K562 treated with DMSO at 1 percent for 4 hours (cell line): ENCODE data around the gene MRPS22. TPM values are rescaled to one million over a fixed set of nuclear protein-coding genes. Genes with fewer than 3 reads are reported as not detected.

Experiments used
- total RNA-seq: library from RNA; unstranded; fragments of 300-600 nt; gene quantifications from 2 replicates; pipeline ENCODE4 v1.2.3, GENCODE V29; 2022; ENCODE audit not compliant: insufficient read depth

The MRPS22 gene
- total RNA-seq: 48.4 and 50.1 TPM in 2 replicates

DNA sequence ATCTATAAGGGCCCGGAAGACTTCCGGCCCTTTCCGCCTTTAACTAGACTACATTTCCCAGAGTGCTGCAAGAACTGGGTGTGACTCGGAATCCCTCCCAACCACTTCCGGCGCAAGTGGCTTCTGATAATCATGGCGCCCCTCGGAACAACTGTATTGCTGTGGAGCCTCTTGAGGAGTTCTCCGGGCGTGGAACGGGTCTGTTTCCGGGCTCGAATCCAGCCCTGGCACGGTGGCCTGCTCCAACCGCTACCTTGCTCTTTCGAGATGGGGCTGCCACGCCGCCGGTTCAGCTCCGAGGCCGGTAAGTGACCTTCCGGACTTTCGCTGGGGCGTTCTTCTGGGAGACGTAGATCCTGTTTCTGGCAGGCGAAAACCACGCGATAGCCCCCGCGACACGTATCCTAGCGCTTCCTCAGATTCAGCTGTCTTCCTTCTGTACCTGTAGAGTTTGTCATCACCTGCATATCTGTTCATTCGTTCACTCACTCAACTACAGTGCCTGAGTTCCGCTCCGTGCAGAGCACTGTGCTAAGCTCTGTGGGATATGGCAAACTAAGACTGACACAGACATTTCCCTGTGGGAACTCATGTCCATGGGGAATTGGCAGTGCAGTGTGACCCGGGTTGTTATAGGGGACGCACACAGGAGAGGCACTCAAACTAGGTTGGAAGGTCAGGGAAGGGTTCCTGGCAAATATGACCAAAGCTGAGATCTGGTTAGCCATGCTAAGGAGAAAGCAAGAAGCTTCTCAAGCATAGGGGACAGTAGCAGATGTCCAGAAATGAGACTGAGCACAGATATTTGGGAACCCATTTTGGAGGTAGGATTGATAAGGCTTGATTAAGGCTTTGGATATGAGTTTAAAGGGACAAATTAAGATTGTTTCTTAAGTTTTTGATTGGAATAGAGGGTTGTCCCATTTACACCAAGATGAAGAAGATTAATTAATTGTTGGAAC is at the start of gene MRPS22:
MRPS22 (plus strand) TSS at position 126 of the 962 bp plus-strand sequence; CDS start at position 133, 7 bp downstream.

DNA sequence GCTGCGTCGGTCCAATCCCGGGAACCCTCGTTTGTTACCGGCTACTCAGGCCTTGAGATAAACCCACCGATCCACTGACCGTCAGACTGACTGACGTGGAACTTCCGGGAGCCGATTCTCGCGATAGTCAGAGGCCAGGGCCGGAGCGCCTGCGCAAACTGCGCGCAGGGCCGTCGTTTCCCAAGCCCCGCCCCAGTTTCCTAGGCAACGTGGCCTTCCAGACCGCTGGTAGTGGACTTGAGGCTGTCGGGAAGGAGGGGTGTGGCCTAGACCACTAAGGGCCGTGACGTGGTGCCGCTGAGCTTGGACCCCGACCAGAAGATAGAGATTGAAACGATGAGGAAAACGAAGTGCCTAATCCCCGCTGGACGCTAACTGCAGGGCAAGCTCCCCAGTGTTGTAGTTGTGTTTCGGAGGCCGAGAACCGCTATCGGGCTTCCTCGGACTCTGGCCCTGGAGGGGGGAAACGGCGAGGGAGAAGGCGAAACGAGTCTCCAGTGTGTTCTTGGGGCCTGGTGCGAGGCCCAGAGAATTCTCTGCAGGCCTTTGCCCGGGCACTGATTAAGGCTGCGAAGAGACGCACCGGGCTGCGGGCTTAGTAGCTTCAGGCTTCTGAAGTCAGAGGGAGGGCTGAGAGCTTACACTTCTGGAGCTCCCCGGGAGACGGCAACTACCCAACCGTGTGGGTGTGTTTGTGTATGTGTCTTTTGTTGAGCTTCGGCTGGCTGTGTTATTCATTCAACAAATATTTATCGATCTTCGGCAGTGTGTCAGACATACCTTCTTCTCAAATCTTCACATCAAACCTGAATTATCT is 45.9 kb downstream of the MRPS22 start, which contains the start of gene COPB2:
COPB2 (minus strand) TSS at position 96 of the 817 bp plus-strand sequence. CDS start 97 bp downstream, outside the sequence.

Other genes starting within 250 kb of the MRPS22 start
- gene COPB2, start 45.6 kb downstream of the MRPS22 start, total RNA-seq: 104 and 114 TPM in 2 replicates
- gene RBP2, start 132.5 kb downstream of the MRPS22 start, total RNA-seq: not detected in 2 replicates
- gene RBP1, start 195.7 kb downstream of the MRPS22 start, total RNA-seq: not detected in 2 replicates